IMR-90 (cell line): ENCODE data around the gene ZNF267.
"Not testable (repeated sequence)": the region's sequence is repeated elsewhere in the genome, so short reads cannot be mapped to it uniquely, and the experiment has no call there.

ENCODE experiments used
- CEBPB ChIP-seq: IDR thresholded peaks from 2 replicates; pipeline ENCODE4 v1.6.1; 2012; ENCODE audit warnings: low read depth, low read length, improper control_type of control experiment
- CHD1 ChIP-seq: IDR thresholded peaks from 2 replicates; pipeline ENCODE4 v1.6.1; 2012; ENCODE audit warnings: low read depth, low read length, improper control_type of control experiment
- MAFK ChIP-seq: IDR thresholded peaks from 2 replicates; pipeline ENCODE4 v1.6.1; 2012; ENCODE audit warnings: low read depth, low read length, improper control_type of control experiment
- NFE2L2 ChIP-seq: fragments of 150-350 bp; IDR thresholded peaks from 2 replicates; pipeline ENCODE4 v1.6.1; 2016; ENCODE audit warnings: low read depth, mild to moderate bottlenecking, low read length
- POLR2A ChIP-seq: IDR thresholded peaks from 2 replicates; pipeline ENCODE4 v1.6.1; 2012; ENCODE audit warnings: mild to moderate bottlenecking, low read depth, low read length
- RAD21 ChIP-seq: IDR thresholded peaks from 2 replicates; pipeline ENCODE4 v1.6.1; 2012; ENCODE audit warnings: low read length, improper control_type of control experiment
- RCOR1 ChIP-seq: IDR thresholded peaks from 2 replicates; pipeline ENCODE4 v1.6.1; 2012; ENCODE audit warnings: mild to moderate bottlenecking, low read length, improper control_type of control experiment; ENCODE audit not compliant: insufficient replicate concordance
- RFX5 ChIP-seq: IDR thresholded peaks from 2 replicates; pipeline ENCODE4 v1.8.0; 2012; ENCODE audit warnings: low read depth, mild to moderate bottlenecking, low read length, moderate library complexity
- SMC3 ChIP-seq: fragments of 150-350 bp; IDR thresholded peaks from 2 replicates; pipeline ENCODE4 v1.6.1; 2016; ENCODE audit warnings: low read depth, mild to moderate bottlenecking, antibody characterized with exemption, low read length, moderate library complexity
- TF ChIP-seq, protein P1 (sequence below): conservative IDR thresholded peaks from 2 replicates; pipeline ENCODE4 v1.5.1; 2012; ENCODE audit warnings: mild to moderate bottlenecking, low read depth, low read length, improper control_type of control experiment
- TF ChIP-seq, protein P2 (sequence below): fragments of 150-350 bp; IDR thresholded peaks from 2 replicates; pipeline ENCODE4 v1.6.1; 2016; ENCODE audit warnings: low read depth, mild to moderate bottlenecking, low read length, moderate library complexity, borderline replicate concordance

DNA sequence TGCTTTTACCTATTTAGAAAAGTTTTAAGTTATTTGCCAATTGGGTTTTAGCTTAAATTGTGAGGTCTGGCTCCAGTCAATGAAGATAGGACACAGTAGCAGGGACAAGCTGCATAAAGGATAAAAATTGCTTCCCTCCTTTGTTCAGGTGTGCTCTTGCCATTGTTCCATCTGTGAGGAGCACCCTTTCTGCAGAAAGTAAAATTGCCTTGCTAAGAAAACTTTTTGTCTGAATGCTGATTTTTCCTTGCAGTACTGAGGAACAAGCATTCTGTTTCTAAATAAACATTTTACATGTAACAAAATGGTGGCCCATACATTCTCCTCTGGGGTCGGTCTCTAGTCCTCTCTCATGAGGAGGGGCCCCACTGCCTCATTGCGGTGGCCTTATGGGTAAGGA is 25.0 kb upstream of the ZNF267 start:
- TF ChIP-seq, protein P1, sequence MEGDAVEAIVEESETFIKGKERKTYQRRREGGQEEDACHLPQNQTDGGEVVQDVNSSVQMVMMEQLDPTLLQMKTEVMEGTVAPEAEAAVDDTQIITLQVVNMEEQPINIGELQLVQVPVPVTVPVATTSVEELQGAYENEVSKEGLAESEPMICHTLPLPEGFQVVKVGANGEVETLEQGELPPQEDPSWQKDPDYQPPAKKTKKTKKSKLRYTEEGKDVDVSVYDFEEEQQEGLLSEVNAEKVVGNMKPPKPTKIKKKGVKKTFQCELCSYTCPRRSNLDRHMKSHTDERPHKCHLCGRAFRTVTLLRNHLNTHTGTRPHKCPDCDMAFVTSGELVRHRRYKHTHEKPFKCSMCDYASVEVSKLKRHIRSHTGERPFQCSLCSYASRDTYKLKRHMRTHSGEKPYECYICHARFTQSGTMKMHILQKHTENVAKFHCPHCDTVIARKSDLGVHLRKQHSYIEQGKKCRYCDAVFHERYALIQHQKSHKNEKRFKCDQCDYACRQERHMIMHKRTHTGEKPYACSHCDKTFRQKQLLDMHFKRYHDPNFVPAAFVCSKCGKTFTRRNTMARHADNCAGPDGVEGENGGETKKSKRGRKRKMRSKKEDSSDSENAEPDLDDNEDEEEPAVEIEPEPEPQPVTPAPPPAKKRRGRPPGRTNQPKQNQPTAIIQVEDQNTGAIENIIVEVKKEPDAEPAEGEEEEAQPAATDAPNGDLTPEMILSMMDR = not testable (repeated sequence)
- not testable (repeated sequence) for TF ChIP-seq POLR2A, MAFK, CEBPB, NFE2L2, SMC3, CHD1, RFX5, RAD21, RCOR1
- TF ChIP-seq, protein P2, sequence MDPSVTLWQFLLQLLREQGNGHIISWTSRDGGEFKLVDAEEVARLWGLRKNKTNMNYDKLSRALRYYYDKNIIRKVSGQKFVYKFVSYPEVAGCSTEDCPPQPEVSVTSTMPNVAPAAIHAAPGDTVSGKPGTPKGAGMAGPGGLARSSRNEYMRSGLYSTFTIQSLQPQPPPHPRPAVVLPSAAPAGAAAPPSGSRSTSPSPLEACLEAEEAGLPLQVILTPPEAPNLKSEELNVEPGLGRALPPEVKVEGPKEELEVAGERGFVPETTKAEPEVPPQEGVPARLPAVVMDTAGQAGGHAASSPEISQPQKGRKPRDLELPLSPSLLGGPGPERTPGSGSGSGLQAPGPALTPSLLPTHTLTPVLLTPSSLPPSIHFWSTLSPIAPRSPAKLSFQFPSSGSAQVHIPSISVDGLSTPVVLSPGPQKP = not testable (repeated sequence)
